T-helper 1 cell treated with Interleukin-12 subunit alpha and Interleukin-12 subunit beta and Interleukin-4 antibody, amounts not matched to agents 30 ng/mL and 1 ng/mL, for 36 hours (primary cell): ENCODE data around the gene GADD45G. TPM values are rescaled to one million over a fixed set of nuclear protein-coding genes. Genes with fewer than 3 reads are reported as not detected.

Source experiments
- intact Hi-C: fragments of 100-400 bp; cut with micrococcal nuclease; formaldehyde crosslinking; loops from one replicate; pipeline ENCODE4 v1.15.1; 2024
- total RNA-seq: library from RNA; stranded (reverse); gene quantifications from 2 replicates; pipeline ENCODE4 v1.2.3, GENCODE V29; 2022

The GADD45G gene
- 33.7 and 34.2 TPM in 2 replicates for total RNA-seq

DNA sequence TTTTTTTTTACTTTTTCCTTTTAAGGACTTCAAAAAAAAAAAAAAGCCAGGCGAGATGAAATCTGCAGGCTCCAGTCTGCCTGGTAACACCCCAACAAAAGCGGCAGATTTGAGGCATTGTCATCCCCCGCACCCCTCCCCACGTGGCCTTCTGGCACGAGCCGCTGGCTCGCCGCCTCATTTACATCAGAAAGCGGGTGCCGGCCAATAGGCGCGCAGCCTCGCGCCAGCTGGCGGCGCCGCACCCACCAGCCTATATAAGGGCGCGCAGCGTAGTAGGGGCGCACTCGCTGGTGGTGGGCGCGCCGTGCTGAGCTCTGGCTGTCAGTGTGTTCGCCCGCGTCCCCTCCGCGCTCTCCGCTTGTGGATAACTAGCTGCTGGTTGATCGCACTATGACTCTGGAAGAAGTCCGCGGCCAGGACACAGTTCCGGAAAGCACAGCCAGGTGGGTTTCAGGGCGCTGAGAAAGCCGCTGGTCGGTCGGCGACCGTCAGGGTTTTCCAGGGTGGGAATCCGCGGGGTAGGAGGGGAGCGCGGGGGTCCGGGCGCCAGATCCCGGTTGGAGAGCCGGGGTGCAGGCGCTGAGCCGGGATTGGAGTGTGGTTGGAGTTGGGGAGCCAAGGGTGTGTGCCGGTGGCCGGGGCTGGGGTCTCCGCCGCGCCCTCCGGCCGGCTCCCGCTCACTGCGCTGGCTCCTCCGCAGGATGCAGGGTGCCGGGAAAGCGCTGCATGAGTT, at the start of gene GADD45G:
Gene GADD45G (plus strand): TSS at position 284 of the 736 bp plus-strand sequence. CDS start 110 bp downstream, at position 394.
- intact Hi-C loops, result loop anchor here (1.0 to 5.0 kb wide), 8 partner anchors 52 to 1817 kb away; partner anchors contain the start of genes CKS2, NFIL3 and SECISBP2

DNA sequence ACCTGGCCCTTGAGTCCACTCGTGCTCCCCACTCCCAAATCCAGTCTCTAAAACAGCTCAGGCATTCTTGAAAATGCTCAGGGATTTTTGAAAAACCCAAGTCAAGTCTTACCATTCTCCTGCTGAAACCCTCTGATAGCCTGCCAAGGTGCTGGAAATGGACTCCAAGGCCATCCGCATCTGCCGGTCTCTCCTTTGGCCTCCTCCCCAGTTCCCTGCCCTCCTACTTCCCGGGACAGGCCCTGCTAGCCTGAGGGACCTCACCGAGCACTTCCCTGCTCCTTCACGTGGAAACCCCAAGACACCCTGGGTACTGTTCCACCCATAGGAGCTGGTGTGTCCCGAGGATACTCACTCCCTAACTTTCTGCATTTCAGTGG, 49.8 kb upstream of the GADD45G start:
- intact Hi-C loops, result no loop called here

DNA sequence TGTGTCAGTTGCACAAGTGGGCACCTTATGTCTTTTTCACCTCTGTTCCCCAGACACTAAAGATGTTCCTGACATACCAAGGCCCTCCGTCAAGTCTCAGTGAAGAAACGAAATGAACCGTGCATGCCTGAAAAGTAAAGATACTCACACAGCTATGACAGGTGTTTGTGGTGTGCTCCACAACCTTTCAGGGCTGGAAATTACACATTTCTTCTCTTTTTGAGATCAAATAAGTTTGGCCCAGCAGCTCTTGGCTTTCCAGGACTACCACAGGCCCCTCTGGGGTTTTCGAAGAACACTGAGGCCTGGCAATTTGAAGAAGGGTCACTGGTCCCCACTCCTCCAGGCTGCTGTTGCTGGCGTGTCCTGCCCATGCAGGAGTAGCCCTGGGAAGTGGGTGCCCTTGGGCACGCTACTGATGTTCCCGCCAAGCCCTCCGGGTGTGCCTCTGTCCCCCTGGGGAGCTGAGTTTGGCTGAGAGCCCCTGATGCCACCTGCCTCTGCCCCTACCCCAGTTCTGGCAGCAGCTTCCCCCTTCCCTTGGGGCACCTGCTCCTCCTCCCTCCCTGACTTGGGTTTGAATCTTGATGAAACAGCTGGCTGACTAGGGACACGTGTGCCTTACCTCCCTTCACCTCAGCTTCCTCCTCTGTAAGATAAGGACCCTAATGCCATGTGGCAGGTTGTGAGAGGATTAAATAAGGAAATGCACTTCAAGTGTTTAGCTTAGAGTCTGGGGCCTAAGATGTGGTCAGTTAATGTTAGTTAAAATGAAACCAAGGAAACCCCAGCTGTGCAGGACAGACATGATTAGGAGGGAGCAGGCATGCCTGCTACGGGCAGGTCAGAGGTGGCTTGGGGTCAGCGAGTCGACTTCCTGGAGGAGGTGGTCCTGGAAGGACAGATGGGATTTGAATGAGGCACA, 49.1 kb upstream of the GADD45G start:
- intact Hi-C loops, result no loop called here

- intact Hi-C loops, result no loop called here
Observed at GRCh38 chr9:89558196-89558899, 46.5 kb upstream of the GADD45G start.

DNA sequence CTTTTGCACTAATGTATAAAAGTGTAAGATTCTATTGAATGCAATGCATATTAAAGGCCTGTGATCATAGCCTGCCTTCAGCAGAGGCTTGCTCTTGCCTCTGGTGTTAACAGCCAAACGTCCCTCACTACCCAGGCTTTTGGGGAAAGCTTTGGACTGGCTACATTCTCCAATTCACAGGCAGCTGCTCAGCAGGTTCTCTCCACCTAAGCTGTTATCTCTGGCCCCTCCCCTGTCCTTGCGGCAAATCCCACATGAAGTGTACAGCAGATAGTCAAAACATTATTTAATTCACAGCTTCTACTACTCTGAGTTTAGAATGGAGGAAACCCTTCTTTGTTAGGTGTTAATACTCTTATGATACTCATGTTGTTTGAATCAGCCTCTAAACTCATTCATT, 45.9 kb upstream of the GADD45G start:
- intact Hi-C loops, result no loop called here

- intact Hi-C loops, result no loop called here
Observed at GRCh38 chr9:89562186-89562814, 42.5 kb upstream of the GADD45G start.

GRCh38 chr9:89563571-89564345, 41.1 kb upstream of the GADD45G start:
- intact Hi-C loops, result no loop called here

DNA sequence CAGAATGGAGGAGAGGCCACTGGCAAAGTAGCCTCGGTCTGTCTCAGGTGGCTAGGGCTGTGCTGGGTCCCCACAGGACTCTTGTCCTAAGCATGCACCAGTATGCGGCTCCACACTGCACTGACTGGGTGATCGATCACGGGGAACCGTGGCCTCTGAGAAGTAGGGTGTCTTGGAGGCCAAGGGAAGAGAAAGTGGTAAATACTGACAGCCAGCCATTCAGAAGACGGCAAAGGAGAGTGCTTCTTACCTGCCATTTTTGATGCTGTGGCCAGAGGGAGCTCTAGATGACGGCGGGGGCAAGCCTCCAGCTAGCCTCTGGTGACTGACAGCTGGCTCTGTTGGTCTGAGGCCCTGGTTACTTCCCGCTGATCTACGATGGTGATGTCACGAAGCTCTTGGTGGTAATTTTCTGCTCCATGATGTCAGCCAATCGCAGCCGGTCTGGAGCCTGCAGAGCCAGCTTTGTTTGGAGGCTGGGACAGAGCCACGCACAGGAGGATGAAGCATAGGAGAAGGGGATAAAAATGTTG, 40.4 kb upstream of the GADD45G start:
- intact Hi-C loops, result no loop called here

- intact Hi-C loops, result no loop called here
Observed at GRCh38 chr9:89567649-89568048, 37.2 kb upstream of the GADD45G start.

- intact Hi-C loops, result no loop called here
Observed at GRCh38 chr9:89574309-89574708, 30.5 kb upstream of the GADD45G start.

- intact Hi-C loops, result loop anchor here (1.0 to 2.0 kb wide), 5 partner anchors 18 to 1294 kb away; no protein-coding TSS in a partner anchor
Observed at GRCh38 chr9:89576404-89576839, 28.4 kb upstream of the GADD45G start.

- intact Hi-C loops, result loop anchor here (2.0 kb wide), 2 partner anchors 1179 to 1293 kb away; no protein-coding TSS in a partner anchor
Observed at GRCh38 chr9:89577363-89577762, 27.4 kb upstream of the GADD45G start.

DNA sequence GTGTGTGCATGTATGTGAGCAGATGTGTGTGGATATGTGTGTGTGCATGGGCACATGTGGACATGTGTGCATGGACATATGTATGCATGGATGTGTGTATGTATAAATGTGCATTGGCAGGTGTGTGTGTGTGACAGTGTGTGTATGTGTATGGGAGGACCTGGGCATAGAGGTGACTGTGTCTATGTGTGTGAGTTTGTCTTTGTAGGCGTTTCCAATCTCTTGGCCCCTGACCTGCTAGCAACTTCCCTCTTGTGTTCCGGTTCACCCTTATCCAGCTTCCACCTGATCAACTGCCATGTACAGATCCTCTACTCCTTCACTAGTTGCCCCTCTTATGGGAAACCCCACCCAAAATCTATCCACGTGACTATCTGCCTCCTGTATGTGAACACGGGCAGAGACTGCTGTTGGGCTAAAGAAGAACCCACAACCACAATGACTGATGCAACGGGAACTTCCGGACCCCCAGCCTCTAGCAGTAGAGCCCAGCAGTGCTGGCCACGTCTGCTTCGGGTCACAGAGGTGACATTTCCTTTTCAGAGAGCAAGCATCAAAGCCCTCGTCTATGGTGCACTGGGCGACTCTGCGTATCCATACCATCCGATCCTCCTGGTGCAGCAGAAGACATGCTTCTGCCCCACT, 24.9 kb upstream of the GADD45G start:
- intact Hi-C loops, result no loop called here

GRCh38 chr9:89586311-89586710, 18.5 kb upstream of the GADD45G start:
- intact Hi-C loops, result no loop called here

DNA sequence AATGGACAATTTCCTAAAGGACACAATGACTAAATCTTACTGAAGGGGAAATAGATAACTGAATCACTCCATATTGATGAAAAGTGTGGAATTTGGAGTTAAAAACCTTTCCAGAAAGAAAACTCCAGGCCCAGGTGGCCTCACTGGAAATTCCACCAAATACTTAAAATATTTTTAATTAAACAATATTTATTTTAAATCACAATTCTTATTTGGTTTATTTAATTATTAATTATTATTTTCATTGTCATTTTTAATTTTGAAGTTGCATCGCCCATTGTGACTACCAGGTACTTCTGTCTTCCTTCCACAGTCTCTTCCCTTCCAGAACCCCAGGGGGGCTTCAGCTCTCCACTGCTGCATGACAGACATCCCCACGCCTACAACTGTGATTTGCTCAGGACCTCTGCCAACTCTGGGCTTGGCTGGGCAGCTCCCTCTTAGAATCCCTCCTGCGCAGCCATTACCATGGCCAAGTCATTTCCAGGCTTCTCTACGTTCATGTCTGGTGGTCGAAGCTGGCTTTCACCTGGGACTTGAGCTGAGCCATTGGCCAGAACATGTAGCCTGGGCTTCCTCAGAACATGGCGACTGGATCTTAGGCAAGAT, 16.4 kb upstream of the GADD45G start:
- intact Hi-C loops, result no loop called here

DNA sequence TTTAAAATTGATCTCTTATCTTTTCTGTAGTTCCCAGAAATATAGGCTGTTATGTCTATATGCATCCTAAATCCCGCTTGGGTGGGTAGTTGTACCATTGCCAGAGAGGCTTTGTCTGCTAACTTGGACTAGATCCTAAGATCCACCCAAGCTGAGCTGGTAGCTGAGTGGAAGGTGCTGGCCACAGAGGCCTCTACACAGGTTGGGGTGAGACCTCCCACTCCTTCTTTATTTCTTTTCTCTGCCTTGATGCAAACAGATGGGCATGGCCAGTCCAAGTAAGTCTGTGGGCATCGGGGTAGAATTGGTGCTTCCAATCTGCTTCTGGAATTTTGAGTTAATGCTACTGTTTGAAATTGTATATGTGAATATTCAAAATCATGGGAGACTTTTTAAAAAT, 14.4 kb upstream of the GADD45G start:
- intact Hi-C loops, result no loop called here

GRCh38 chr9:89591274-89592212, 13.3 kb upstream of the GADD45G start:
- intact Hi-C loops, result no loop called here
